NCI-H82 treated with DMSO at 0.1 percent for 48 hours (cell line): ENCODE measurements around the gene NKD1.

ENCODE experiments used
- DNase-seq: peaks from one replicate; lab custom pipeline; 2025; ENCODE audit not compliant: unreplicated experiment; lab: John Stamatoyannopoulos, UW

NKD1 gene

GRCh38 chr16:50558913-50559312 lies 10.7 kb downstream of the NKD1 start:
- no peak for DNase-seq

- no peak for DNase-seq
These were observed 11.1 kb downstream of the NKD1 start for GRCh38 chr16:50559342-50559741.

GRCh38 chr16:50559804-50560514 lies 11.8 kb downstream of the NKD1 start:
- DNase-seq, result no peak

- DNase-seq, result no peak
These were observed 13.0 kb downstream of the NKD1 start for GRCh38 chr16:50560903-50561863.

GRCh38 chr16:50562657-50563056 lies 14.5 kb downstream of the NKD1 start:
- DNase-seq, result no peak

GRCh38 chr16:50563989-50564388 lies 15.8 kb downstream of the NKD1 start:
- DNase-seq, result no peak

GRCh38 chr16:50565428-50565827 lies 17.2 kb downstream of the NKD1 start:
- no peak for DNase-seq

GRCh38 chr16:50566014-50566962 lies 18.1 kb downstream of the NKD1 start:
- no peak for DNase-seq

- DNase-seq, result no peak
These were observed 19.5 kb downstream of the NKD1 start for GRCh38 chr16:50567651-50568050.

- no peak for DNase-seq
These were observed 20.1 kb downstream of the NKD1 start for GRCh38 chr16:50568187-50568815.

GRCh38 chr16:50570354-50570753 lies 22.2 kb downstream of the NKD1 start:
- DNase-seq, result no peak

GRCh38 chr16:50570808-50571598 lies 22.8 kb downstream of the NKD1 start:
- no peak for DNase-seq

GRCh38 chr16:50571786-50572185 lies 23.6 kb downstream of the NKD1 start:
- no peak for DNase-seq

- DNase-seq, result no peak
These were observed 24.5 kb downstream of the NKD1 start for GRCh38 chr16:50572700-50573099.

- no peak for DNase-seq
These were observed 25.1 kb downstream of the NKD1 start for GRCh38 chr16:50573279-50573678.

- DNase-seq, result no peak
These were observed 25.9 kb downstream of the NKD1 start for GRCh38 chr16:50573947-50574744.

- DNase-seq, result no peak
These were observed 26.5 kb downstream of the NKD1 start for GRCh38 chr16:50574745-50575136.

GRCh38 chr16:50575743-50576142 lies 27.5 kb downstream of the NKD1 start:
- no peak for DNase-seq
